ENCODE measurements around the gene TPT1.
A peak's percentile ranks its signal among the peaks of the same experiment; 100 is the strongest.
"Not testable (repeated sequence)": the region's sequence is repeated elsewhere in the genome, so short reads cannot be mapped to it uniquely, and the experiment has no call there.

TPT1 gene

DNA sequence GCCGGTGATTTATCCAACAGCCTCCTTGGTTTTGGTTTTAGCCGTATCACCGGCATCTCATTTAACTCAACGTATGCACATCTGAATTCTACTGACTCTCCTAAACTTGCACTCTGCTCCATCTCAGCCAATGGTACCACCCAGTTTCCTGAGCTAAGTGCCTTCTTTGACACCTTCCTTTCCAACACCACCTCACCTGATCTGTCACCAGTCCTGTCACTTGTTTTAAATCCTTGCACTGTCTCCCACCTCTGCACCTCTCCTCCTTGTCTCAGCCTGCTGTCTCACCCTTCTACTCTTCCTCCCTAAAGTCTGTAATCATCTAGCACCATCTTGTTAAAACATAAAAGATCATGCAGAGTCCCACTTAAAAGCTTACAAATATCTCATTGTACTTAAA, 28.1 kb upstream of the TPT1 start:
- H3K4me3 ChIP-seq (ENCODE audit: low read depth, low read length), result no peak overlapping the region
- no peak for DNase-seq (ENCODE audit: low read depth)

GRCh38 chr13:45368571-45368970, 27.6 kb upstream of the TPT1 start:
- no peak for DNase-seq (ENCODE audit: low read depth)
- no peak overlapping the region for H3K4me3 ChIP-seq (ENCODE audit: low read depth, low read length)

DNA sequence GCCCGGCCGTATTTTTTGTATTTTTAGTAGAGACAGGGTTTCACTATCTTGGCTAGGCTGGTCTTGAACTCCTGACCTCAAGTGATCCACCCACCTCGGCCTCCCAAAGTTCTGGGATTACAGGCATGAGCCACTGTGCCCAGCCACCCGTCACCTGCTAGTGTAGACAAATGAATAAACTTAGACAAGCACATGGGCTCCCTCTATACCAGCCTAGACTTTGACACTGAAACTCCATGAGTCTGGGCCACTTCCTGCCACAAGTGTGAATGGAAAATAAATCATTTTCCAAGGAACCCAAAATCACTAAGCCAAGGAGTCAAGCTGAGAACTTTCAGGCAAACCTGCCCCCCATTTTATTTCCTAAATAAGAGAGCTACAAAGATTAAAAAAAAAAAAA, 27.0 kb upstream of the TPT1 start:
- no peak overlapping the region for H3K4me3 ChIP-seq (ENCODE audit: low read depth, low read length)
- no peak for DNase-seq (ENCODE audit: low read depth)

DNA sequence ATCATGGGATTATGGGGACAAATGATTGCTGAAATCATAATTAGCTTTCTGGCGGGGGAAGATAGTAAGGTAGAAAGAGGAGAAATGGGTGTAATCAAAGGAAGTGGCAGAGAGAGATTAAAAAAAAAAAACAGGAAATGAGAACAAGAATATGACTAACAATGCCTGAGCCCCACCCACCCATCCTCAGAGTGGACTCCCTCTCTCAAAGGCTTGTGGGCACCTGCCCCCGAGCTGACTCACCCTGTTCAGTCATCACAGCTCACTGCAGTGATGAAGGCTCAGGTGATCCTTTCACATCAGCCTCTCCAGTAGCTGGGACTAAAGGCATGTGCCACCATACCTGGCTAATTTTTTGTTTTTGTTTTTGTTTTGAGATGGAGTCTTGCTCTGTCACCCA, 26.4 kb upstream of the TPT1 start:
- peak; percentile 62 for DNase-seq (ENCODE audit: low read depth)
- no peak overlapping the region for H3K4me3 ChIP-seq (ENCODE audit: low read depth, low read length)

- no peak overlapping the region for H3K4me3 ChIP-seq (ENCODE audit: low read depth, low read length)
These were observed 24.5 kb upstream of the TPT1 start for GRCh38 chr13:45365558-45365885.

DNA sequence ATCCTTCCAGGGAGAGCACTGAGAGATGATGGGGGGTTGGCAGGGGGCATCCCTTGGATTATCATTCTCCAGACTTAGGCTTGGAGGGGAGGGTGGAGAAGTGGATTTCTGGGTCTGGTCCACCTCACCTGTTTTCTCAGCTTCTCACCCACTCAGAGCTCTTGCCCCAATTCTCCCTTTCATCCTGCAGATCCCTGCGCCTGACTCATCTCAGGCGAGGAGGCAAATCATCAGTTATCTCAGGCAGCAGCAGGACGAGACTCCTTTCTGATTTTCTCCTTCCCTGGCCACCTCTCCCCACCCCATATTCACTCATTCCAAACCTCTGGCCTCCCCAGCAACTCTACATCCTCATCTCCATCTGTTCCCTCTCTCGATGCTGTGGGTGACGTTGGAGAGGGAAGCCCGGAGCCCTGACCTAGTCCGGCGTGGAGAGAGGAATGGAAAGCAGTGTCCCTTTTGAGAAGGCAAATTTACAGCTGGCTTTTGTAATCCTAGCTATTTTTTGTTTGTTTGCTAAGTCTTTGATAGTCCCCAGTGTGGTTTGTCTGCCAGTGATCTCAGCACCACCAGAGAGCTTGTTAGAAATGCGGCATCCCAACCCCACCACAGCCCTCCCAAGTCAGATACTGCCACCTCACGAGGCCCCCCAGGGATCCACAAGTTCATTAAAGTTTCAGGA, 24.0 kb upstream of the TPT1 start:
- DNase-seq (ENCODE audit: low read depth), result no peak

More at GRCh38 chr13:45365558-45365885, 24.5 kb upstream of the TPT1 start:
- DNase-seq (ENCODE audit: low read depth), result no peak

GRCh38 chr13:45362939-45363338, 22.0 kb upstream of the TPT1 start:
- DNase-seq (ENCODE audit: low read depth), result no peak
- no peak overlapping the region for H3K4me3 ChIP-seq (ENCODE audit: low read depth, low read length)

More for the DNA sequence above, 24.0 kb upstream of the TPT1 start:
- no peak overlapping the region for H3K4me3 ChIP-seq (ENCODE audit: low read depth, low read length)

DNA sequence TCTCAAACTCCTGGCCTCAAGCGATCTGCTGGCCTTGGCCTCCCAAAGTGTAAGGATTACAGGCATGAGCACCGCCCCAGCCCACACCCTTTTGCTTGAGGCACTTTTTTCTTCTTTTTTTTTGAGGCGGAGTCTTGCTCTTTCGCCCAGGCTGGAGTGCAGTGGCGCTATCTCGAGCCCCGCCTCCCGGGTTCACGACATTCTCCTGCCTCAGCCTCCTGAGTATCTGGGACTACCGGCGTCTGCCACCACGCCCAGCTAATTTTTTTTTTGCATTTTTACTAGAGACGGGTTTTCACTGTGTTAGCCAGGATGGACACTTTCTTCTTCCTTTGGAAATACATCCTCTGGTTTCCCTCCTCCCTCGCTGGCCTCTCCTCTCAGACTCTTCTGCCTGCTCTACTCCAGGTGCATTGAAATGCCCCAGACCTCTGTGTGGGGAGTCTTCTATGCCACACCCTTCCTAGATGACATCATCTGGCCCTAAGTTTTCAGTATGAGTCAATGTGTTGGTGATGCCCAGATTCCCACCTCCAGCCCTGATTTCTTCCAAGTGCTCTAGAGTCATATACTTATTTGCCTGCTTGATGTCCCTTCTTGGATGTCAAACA, 20.7 kb upstream of the TPT1 start:
- no peak for DNase-seq (ENCODE audit: low read depth)
- H3K4me3 ChIP-seq (ENCODE audit: low read depth, low read length), result no peak overlapping the region

- H3K4me3 ChIP-seq (ENCODE audit: low read depth, low read length), result no peak overlapping the region
- DNase-seq (ENCODE audit: low read depth), result no peak
These were observed 16.1 kb upstream of the TPT1 start for GRCh38 chr13:45356966-45357672.

DNA sequence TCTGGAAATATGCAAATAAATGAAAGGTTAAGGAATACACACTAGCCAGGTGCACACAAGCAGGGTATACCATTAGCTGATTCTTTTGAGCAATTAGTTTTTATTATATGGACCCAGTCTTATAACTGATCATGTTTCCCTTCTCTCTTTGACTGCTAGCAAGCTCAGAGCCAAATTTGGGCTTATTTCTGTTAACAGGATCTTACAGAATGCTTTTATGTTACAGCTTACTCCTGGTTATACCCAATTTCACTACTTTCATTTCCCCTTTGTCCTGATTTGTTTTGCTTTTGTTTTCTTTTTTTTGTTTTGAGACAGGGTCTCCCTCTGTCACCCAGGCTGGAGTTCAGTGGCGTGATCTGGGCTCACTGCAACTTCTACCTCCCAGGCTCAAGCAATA, 12.9 kb upstream of the TPT1 start:
- no peak for DNase-seq (ENCODE audit: low read depth)
- no peak overlapping the region for H3K4me3 ChIP-seq (ENCODE audit: low read depth, low read length)

DNA sequence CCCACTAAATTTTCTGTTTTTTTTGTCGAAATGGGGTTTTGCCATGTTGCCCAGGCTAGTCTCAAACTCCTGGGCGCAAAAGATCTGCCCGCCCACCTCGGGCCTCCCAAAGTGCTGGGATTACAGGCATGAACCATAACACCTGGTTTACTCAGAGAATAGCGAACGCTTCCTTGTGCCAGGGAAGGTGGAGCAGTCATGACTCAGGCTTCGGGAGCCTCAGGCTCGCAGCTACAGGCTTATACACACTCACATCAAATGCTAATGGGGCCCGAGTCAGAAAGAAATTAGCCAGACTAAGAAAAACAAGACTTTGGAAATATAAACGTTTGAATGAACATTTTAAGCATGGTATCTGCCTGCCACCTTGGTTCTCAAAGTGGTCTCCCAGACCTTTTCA, 11.0 kb upstream of the TPT1 start:
- DNase-seq (ENCODE audit: low read depth), result no peak
- H3K4me3 ChIP-seq (ENCODE audit: low read depth, low read length), result no peak overlapping the region

GRCh38 chr13:45350152-45350551, 9.2 kb upstream of the TPT1 start:
- DNase-seq (ENCODE audit: low read depth), result no peak
- no peak overlapping the region for H3K4me3 ChIP-seq (ENCODE audit: low read depth, low read length)

DNA sequence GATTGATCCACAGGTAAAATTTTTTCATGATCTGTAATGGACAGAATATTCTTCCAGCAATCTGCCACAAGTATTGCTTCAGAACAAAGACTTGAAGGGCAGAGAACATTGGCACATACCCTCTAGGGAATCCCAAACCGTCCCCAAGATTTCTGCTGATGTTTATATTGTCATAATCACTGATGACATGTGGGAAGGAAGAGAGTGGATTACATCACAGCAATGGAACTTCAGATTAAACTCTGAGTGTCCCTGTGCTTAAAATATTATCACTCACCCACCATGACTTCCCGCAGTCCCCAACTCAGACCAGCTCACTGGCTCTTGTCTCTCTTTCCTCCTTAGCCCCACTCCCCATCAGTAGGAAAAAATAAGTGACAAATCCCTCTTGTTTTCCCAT, 8.5 kb upstream of the TPT1 start:
- H3K4me3 ChIP-seq (ENCODE audit: low read depth, low read length), result no peak overlapping the region
- DNase-seq (ENCODE audit: low read depth), result no peak

GRCh38 chr13:45344064-45344463, 3.1 kb upstream of the TPT1 start:
- DNase-seq (ENCODE audit: low read depth), result not testable (repeated sequence)

GRCh38 chr13:45343102-45343501, 2.1 kb upstream of the TPT1 start:
- H3K4me3 ChIP-seq (ENCODE audit: low read depth, low read length); DNase-seq (ENCODE audit: low read depth): not testable (repeated sequence)

More at GRCh38 chr13:45344064-45344463, 3.1 kb upstream of the TPT1 start:
- not testable (repeated sequence) for H3K4me3 ChIP-seq (ENCODE audit: low read depth, low read length)

DNA sequence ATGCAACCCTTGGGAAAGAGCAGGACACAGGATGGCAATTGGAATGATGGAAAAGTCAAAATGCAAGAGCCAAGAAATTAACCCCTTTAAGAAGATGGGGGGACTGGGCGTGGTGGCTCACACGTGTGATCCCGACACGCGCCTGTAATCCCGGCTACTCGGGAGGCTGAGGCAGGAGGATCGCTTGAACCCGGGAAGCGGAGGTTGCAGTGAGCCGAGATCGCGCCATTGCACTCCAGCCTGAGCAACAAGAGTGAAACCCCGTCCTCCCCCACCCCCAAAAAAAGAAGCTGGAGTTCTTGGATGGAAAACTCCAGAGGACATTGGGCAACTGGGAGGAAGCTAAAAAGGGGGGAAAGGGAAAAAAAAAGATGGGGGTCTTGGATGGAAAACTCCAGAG, 1.7 kb upstream of the TPT1 start:
- DNase-seq (ENCODE audit: low read depth); H3K4me3 ChIP-seq (ENCODE audit: low read depth, low read length): not testable (repeated sequence)

- peak overlapping the region; percentile 95 for H3K4me3 ChIP-seq (ENCODE audit: low read depth, low read length)
These were observed 967 bp upstream of the TPT1 start for GRCh38 chr13:45341799-45342500.

DNA sequence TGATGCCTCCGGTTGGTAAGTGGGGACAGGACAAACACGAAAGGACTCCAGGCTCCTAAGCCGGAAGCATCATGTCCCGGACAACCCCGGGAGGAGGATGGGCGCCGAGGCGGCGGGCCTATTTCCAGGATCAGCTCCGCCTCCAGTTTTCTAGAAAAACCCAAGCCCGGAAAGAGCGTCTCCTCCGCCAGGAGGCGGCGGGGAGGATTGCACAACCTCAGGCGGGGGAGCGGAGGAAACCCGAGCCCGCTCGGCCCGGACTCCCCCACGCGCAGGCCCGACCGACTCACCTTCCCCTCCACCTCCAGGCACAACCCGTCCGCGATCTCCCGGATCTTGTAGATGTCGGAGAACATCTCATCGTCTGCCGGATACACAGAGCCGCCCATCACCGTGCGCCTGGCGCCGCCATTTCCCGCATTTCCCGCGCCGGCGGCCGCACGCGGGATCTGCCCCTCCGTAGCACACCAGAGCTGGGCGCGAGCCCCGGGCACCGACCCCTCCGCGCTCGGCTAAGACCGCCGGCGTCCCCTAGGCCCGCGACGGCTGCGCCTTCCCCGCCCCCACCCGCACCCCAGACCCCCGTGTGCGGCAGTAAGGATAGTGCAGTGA, 455 bp downstream of the TPT1 start:
- peak overlapping the region; percentile 95 for H3K4me3 ChIP-seq (ENCODE audit: low read depth, low read length)
- DNase-seq (ENCODE audit: low read depth), result peak; percentile 82

More at GRCh38 chr13:45341799-45342500, 967 bp upstream of the TPT1 start:
- DNase-seq (ENCODE audit: low read depth), result no peak

GRCh38 chr13:45339867-45340266, 1.1 kb downstream of the TPT1 start:
- no peak for DNase-seq (ENCODE audit: low read depth)
- H3K4me3 ChIP-seq (ENCODE audit: low read depth, low read length), result peak overlapping the region; percentile 95

DNA sequence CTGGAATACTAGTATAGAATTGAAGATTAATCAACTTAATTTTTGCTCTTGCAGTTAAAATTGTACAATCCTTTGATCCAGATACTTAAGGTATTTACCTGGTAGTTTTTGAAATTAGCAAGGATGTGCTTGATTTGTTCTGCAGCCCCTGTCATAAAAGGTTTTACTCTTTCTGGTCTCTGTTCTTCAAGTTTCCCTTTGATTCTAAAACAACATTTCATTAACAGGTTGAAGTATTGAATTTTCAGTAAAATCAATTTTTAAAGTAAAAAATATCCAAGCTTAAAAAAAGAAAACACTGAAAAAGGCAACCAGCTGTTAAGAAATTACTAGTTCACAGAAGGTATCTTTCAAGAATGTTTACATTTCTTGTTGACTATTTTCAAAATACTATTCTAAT, 1.6 kb downstream of the TPT1 start:
- H3K4me3 ChIP-seq (ENCODE audit: low read depth, low read length), result peak overlapping the region; percentile 95
- DNase-seq (ENCODE audit: low read depth), result no peak

Data from skeletal muscle cell (primary cell).